Tibial artery (tissue), 4 donors: ENCODE results near the gene CHRNB1.

Experiments
- DNase-seq, 2 donors: peaks; one replicate each; pipeline ENCODE4 v3.0.0-alpha.2; 2019
- H3K27ac ChIP-seq, 2 donors: fragments of 200-600 bp; sonication (generic) in 1 of 2; 1 replicate in 1 of 2; 2 replicates in 1 of 2; pipeline ENCODE4 v1.5.1; 2018 to 2019; ENCODE audit warnings: mild to moderate bottlenecking in 1 of 2
- H3K27me3 ChIP-seq, 2 donors: fragments of 200-600 bp; sonication (generic) in 1 of 2; one replicate each; pipeline versions ENCODE4 v1.5.1 to v1.6.0; 2016 to 2019
- H3K36me3 ChIP-seq, 3 donors: fragments of 200-600 bp; sonication (generic) in 2 of 3; one replicate each; pipeline ENCODE4 v1.5.1; 2016 to 2019; ENCODE audit warnings: mild to moderate bottlenecking in 2 of 3
- H3K4me1 ChIP-seq, 4 donors: fragments of 200-600 bp; sonication (generic) in 2 of 4; 1 replicate in 3 of 4; 2 replicates in 1 of 4; pipeline ENCODE4 v1.5.1; 2016 to 2019
- H3K4me3 ChIP-seq, 2 donors: fragments of 200-600 bp; sonication (generic) in 1 of 2; 1 replicate in 1 of 2; 2 replicates in 1 of 2; pipeline ENCODE4 v1.5.1; 2018 to 2019; ENCODE audit warnings: mild to moderate bottlenecking in 2 of 2
- H3K9me3 ChIP-seq, 3 donors: fragments of 200-600 bp; sonication (generic) in 1 of 3; one replicate each; pipeline ENCODE4 v1.5.1; 2016 to 2019
- intact Hi-C: fragments of 100-400 bp; cut with DNase I; formaldehyde crosslinking; loops from one replicate; pipeline ENCODE4 v1.15.0; 2023; ENCODE audit warnings: low total_unique reads
- TF ChIP-seq, protein P1 (sequence below), 2 experiments: fragments of 200-600 bp in 1 of 2; fragments of 450-650 bp in 1 of 2; IDR thresholded peaks; one replicate each; pipeline ENCODE4 v1.5.1; 2017 to 2019; ENCODE audit warnings: antibody characterized with exemption in 2 of 2, mild to moderate bottlenecking in 1 of 2, moderate library complexity in 1 of 2

CHRNB1 gene

DNA sequence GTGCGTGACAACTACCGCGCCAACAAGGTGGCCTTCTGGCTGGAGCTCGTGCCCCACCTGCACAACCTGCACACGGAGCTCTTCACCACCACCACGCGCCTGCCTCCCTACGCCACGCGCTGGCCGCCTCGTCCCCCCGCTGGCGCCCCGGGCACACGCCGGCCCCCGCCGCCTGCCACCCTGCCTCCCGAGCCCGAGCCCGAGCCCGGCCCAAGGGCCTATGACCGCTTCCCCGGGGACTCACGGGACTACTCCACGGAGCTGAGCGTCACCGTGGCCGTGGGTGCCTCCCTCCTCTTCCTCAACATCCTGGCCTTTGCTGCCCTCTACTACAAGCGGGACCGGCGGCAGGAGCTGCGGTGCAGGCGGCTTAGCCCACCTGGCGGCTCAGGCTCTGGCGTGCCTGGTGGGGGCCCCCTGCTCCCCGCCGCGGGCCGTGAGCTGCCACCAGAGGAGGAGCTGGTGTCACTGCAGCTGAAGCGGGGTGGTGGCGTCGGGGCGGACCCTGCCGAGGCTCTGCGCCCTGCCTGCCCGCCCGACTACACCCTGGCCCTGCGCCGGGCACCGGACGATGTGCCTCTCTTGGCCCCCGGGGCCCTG lies 27.7 kb upstream of the CHRNB1 start:
- H3K4me1 ChIP-seq: no peaks in the 10 kb centered on the region

DNA sequence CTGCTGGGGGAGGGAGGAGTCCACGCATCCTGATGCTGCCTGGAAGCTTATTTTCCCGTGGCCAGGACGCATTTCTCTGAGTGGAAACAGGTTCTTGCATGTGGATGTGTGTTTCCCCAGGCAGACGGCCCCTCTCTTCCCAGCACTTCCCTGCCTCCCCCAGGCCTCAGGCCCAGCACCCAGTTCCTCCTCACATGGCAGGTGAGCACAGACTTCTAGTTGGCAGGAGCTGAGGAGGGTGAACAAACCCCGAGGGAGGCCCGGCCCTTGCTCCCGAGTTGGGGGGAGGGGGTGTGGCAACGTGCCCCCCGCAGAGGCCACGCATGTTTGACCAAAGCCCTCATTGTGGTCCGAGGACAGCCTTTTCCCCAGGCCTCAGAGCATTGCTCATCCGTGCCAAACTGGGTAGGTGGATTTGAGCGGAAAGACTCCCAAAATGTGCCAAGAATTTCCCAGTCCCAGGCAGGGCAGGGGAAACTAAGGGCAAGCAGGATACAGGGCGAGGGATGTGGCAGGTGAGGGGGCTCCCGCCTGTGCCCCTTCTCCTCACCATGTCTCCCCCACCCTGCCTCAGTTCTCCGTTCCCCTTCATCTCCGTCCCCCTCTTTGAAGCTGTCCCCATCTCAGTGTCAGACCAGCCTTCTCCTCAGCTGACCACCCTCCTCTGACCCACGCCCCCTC lies 26.2 kb upstream of the CHRNB1 start:
- TF ChIP-seq, protein P1, sequence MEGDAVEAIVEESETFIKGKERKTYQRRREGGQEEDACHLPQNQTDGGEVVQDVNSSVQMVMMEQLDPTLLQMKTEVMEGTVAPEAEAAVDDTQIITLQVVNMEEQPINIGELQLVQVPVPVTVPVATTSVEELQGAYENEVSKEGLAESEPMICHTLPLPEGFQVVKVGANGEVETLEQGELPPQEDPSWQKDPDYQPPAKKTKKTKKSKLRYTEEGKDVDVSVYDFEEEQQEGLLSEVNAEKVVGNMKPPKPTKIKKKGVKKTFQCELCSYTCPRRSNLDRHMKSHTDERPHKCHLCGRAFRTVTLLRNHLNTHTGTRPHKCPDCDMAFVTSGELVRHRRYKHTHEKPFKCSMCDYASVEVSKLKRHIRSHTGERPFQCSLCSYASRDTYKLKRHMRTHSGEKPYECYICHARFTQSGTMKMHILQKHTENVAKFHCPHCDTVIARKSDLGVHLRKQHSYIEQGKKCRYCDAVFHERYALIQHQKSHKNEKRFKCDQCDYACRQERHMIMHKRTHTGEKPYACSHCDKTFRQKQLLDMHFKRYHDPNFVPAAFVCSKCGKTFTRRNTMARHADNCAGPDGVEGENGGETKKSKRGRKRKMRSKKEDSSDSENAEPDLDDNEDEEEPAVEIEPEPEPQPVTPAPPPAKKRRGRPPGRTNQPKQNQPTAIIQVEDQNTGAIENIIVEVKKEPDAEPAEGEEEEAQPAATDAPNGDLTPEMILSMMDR (IDR thresholded peaks at IDR 0.05): no peak
- no peaks in the 10 kb centered on the region for H3K9me3 ChIP-seq
- no peaks in the 10 kb centered on the region for H3K4me1 ChIP-seq
- no peak for DNase-seq
- no peak overlapping the region for H3K4me3 ChIP-seq
- no peak overlapping the region for H3K27ac ChIP-seq
- H3K27me3 ChIP-seq: peaks cover 0 to 9% of the 10 kb centered on the region in 2 donors
- H3K36me3 ChIP-seq: peaks cover 0 to 40% (median 20%) of the 10 kb centered on the region in 3 donors
- intact Hi-C loops: no loop called here

More for the DNA sequence above, 27.7 kb upstream of the CHRNB1 start:
- Histone ChIP-seq H3K27me3 (peaks cover 0 to 9% of the 10 kb centered on the region in 2 donors), H3K36me3 (peaks cover 0 to 40% (median 20%) of the 10 kb centered on the region in 3 donors), H3K4me3 (no peak overlapping the region), H3K27ac (no peak overlapping the region), H3K9me3 (no peaks in the 10 kb centered on the region)
- DNase-seq: no peak
- intact Hi-C loops: no loop called here
- TF ChIP-seq, protein P1 (IDR thresholded peaks at IDR 0.05): no peak

DNA sequence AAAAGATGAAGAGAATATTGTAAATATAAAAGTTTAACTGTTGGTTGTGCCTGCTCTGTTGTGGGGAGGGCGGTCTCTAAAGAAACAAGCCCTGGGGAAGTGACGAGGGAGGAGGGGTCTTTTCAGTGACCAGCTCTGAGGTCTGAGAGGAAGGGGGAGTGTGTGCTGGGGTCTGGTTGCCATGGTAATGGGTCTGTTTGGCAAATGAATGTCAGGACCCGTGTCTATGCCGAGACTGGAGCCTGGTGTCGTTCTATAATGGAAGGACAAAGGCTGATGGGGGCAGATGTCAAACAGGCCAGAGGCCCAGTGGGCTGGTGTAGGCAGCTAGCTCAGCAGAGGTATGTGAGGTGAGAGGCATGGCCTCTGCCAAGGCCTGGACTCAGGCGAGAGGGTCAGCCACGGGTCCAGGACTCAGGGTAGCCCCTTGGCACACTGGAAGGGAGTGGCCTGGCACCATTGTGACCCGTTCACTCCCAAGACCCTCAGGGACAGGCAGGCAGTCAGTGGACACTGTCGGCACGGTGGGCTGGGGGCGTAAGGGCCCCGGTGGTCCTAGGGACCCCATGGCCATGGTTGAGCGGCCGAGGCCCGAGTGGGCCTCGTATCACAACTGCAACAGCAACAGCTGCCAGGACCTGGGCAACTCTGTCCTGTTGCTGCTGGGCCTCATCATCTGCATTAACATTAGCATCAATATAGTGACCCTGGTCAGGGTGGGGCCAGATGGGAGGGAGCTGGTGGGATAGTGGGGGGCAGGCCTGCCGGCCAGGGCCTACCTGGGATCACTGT lies 24.8 kb upstream of the CHRNB1 start, which contains the start of gene SPEM1:
TSS of gene SPEM1 (plus strand) at position 506 of the 792 bp plus-strand sequence. CDS start at position 567, 61 bp downstream.
- DNase-seq: no peak
- Histone ChIP-seq H3K4me1 (no peaks in the 10 kb centered on the region), H3K27ac (no peak within 1 kb of the TSS), H3K27me3 (peaks cover 0 to 9% of the 10 kb centered on the region in 2 donors), H3K4me3 (no peak within 1 kb of the TSS), H3K9me3 (no peaks in the 10 kb centered on the region), H3K36me3 (peaks cover 0 to 31% (median 16%) of the 10 kb centered on the region in 3 donors)
- intact Hi-C loops: no loop called here
- TF ChIP-seq, protein P1 (IDR thresholded peaks at IDR 0.05): no peak

DNA sequence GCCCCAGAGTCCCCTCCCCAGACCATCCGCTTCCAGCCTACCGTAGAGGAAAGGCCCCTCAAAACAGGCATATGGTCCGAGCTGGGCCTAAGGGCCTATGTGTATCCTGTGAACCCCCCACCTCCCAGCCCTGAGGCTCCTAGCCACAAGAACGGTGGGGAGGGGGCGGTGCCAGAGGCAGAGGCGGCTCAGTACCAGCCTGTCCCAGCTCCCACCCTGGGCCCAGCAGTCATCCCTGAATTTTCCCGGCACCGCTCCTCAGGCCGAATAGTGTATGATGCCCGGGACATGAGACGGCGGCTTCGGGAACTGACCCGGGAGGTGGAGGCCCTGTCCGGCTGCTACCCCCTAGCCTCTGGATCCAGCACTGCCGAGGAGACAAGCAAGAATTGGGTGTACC lies 23.7 kb upstream of the CHRNB1 start:
- TF ChIP-seq, protein P1 (IDR thresholded peaks at IDR 0.05): no peak
- intact Hi-C loops: no loop called here
- DNase-seq: no peak
- Histone ChIP-seq H3K27ac (no peak overlapping the region), H3K4me1 (no peaks in the 10 kb centered on the region), H3K36me3 (peaks cover 0 to 19% (median 13%) of the 10 kb centered on the region in 3 donors), H3K9me3 (no peaks in the 10 kb centered on the region), H3K4me3 (no peak overlapping the region), H3K27me3 (peaks cover 0 to 9% of the 10 kb centered on the region in 2 donors)

DNA sequence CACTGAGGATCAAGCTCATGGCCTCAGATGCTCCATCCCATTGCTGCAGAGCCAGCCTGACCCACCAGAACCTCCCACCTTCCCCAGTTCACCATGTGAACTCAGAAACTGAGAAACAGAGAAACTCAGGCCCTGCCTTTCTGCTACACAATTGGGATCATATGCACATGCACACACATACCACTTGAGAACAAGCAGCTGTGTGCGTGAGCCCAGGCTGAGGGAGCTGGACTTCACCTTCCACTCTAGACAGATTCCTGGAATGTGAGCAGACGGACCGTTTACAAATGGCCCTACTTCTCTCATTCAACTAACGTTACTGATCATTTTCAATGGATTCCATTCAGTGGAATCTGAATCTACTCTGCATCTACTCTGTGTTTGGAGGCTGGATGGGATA lies 21.2 kb upstream of the CHRNB1 start:
- no peak for DNase-seq
- H3K27me3 ChIP-seq: peaks cover 0 to 7% of the 10 kb centered on the region in 2 donors
- H3K36me3 ChIP-seq: no peaks in the 10 kb centered on the region
- H3K4me1 ChIP-seq: no peaks in the 10 kb centered on the region
- intact Hi-C loops: no loop called here
- H3K27ac ChIP-seq: no peak overlapping the region
- TF ChIP-seq, protein P1 (IDR thresholded peaks at IDR 0.05): no peak
- no peaks in the 10 kb centered on the region for H3K9me3 ChIP-seq
- H3K4me3 ChIP-seq: no peak overlapping the region
